Measurements from ENCODE around the gene TSPAN2.

DNA sequence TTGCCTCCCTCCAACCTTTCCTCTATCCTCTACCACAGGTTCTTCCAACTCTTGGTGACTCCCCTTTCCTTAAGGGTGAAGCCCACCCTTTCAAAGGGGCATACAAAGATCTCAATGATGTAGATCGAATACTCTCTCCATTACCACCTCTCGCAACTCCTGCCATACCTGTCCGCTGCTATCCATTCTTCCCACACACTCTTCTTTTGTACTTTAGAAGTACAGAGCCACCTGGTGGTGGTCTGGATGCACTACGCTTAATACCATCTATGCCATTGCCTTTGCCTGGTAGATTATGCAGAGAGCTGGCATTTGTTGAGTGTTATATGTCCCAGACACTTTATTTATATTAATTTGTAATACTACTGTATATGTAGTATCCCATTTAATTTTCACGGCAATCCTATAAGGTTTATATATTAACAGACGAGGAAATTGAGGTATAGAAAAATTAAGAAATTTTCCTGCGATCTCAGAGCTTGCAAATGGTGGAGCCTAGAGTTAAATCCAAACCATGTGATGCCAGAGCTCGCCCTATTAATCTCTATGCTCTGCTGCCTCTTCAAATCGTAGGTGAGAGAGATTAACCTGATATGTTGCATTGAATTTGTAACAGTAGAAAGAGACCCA, 36.7 kb downstream of the TSPAN2 start:
- TF ChIP-seq POLR2A (IDR thresholded peaks at IDR 0.05) = no peak
- TF ChIP-seq, protein P1, sequence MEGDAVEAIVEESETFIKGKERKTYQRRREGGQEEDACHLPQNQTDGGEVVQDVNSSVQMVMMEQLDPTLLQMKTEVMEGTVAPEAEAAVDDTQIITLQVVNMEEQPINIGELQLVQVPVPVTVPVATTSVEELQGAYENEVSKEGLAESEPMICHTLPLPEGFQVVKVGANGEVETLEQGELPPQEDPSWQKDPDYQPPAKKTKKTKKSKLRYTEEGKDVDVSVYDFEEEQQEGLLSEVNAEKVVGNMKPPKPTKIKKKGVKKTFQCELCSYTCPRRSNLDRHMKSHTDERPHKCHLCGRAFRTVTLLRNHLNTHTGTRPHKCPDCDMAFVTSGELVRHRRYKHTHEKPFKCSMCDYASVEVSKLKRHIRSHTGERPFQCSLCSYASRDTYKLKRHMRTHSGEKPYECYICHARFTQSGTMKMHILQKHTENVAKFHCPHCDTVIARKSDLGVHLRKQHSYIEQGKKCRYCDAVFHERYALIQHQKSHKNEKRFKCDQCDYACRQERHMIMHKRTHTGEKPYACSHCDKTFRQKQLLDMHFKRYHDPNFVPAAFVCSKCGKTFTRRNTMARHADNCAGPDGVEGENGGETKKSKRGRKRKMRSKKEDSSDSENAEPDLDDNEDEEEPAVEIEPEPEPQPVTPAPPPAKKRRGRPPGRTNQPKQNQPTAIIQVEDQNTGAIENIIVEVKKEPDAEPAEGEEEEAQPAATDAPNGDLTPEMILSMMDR (IDR thresholded peaks at IDR 0.05) = peak; percentile 66 to 80 (median 76)
- TF ChIP-seq POLR2AphosphoS5 (IDR thresholded peaks at IDR 0.05) = no peak
- TF ChIP-seq EP300 (IDR thresholded peaks at IDR 0.05) = no peak

All from gastroesophageal sphincter (tissue), 3 donors.